Epithelial cell of esophagus (primary cell): ENCODE measurements around the gene OSCP1.
"Not testable (repeated sequence)": the region's sequence is repeated elsewhere in the genome, so short reads cannot be mapped to it uniquely, and the experiment has no call there.

ENCODE experiments used
- DNase-seq: peaks from one replicate; pipeline ENCODE4 v3.0.0; 2010; ENCODE audit warnings: low read depth
- H3K4me3 ChIP-seq: 2 replicates; pipeline ENCODE4 v1.5.1; 2011; ENCODE audit warnings: mild to moderate bottlenecking, low read length, control low read depth
- TF ChIP-seq, protein P1 (sequence below): IDR thresholded peaks from 2 replicates; pipeline ENCODE4 v1.5.1; 2011; ENCODE audit warnings: low read depth, mild to moderate bottlenecking, low read length, control low read depth, inconsistent platforms; ENCODE audit not compliant: insufficient read depth; ENCODE audit errors: missing control alignments

OSCP1 gene

DNA sequence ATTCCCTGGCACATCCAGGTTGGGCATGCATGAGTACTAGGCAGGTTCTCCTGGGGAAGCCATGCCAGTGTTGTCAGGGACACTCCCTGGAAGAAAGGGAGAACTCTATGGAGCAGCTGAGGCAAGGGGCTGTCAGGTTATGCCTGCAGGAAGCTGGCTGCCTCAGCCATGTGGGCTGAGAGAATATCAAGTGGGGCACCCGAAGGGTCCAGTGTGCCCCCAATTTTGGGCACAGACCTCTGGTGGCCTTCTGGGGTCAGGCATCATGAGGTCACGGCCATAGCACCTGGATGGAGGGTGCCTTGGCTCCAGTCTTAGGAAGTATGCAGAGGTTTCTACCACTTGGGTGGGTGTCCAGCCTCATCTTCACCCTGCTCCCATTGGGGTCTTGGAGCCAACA lies 29.9 kb upstream of the OSCP1 start:
- no peak for DNase-seq
- no peak overlapping the region for H3K4me3 ChIP-seq
- TF ChIP-seq, protein P1, sequence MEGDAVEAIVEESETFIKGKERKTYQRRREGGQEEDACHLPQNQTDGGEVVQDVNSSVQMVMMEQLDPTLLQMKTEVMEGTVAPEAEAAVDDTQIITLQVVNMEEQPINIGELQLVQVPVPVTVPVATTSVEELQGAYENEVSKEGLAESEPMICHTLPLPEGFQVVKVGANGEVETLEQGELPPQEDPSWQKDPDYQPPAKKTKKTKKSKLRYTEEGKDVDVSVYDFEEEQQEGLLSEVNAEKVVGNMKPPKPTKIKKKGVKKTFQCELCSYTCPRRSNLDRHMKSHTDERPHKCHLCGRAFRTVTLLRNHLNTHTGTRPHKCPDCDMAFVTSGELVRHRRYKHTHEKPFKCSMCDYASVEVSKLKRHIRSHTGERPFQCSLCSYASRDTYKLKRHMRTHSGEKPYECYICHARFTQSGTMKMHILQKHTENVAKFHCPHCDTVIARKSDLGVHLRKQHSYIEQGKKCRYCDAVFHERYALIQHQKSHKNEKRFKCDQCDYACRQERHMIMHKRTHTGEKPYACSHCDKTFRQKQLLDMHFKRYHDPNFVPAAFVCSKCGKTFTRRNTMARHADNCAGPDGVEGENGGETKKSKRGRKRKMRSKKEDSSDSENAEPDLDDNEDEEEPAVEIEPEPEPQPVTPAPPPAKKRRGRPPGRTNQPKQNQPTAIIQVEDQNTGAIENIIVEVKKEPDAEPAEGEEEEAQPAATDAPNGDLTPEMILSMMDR: no peak

DNA sequence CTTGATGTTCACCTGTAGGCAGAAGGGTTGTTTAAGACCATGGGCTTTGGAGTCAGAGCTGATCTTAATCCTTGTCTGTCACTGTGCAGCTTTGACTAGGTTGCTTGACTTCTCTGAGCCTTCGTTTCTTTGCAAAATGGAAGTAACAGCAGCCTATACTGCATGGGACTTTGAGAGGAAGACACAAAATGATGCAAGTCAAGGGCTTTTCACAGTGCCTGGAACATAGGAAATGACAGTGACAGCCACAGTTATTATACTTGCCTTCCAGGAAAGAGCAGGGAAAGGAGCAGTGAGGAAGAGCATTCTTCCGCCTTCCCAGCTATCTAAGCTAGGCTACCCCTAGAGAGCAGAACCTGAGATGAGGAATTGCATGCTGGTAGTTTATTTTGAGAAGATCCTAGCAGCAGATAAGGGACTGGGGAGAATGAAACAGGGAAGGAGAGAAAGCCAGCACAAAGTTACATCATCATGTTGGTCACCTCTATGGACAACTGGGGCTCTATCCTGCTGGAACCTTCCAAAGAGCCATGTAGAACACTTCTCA lies 29.3 kb upstream of the OSCP1 start:
- DNase-seq: no peak
- TF ChIP-seq, protein P1: no peak
- no peak overlapping the region for H3K4me3 ChIP-seq

DNA sequence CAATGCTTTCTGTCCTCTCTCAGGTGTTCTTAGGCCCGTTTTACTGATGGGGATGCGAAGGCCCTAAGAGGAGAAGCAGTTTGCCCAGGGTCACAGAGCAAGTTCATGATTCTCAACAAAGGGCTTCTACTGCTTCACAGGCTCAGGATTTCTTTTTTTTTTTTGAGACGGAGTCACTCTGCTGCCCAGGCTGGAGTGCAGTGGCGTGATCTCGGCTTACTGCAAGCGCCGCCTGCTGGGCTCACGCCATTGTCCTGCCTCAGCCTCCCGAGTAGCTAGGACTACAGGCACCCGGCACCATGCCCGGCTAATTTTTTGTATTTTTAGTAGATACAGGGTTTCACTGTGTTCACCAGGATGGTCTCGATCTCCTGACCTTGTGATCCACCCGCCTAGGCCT lies 27.4 kb upstream of the OSCP1 start:
- not testable (repeated sequence) for DNase-seq, H3K4me3 ChIP-seq

DNA sequence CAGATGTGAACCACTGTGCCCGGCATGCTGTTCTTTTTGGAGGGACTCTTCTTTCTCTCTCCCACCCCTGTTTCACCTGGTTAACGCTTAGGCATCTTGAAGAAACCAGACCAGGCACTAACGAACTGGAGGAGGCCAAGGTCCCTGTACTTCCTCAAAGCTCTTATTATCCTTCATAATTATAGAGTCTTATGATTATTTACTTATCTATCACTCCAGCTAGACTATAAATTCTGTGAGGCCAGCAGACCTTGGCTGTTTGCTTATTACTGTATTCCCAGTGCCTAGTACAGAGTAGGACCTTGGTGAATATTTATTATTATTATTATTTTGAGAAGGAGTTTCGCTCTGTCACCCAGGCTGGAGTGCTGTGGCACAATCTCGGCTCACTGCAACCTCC lies 26.7 kb upstream of the OSCP1 start:
- no peak overlapping the region for H3K4me3 ChIP-seq
- TF ChIP-seq, protein P1: no peak

DNA sequence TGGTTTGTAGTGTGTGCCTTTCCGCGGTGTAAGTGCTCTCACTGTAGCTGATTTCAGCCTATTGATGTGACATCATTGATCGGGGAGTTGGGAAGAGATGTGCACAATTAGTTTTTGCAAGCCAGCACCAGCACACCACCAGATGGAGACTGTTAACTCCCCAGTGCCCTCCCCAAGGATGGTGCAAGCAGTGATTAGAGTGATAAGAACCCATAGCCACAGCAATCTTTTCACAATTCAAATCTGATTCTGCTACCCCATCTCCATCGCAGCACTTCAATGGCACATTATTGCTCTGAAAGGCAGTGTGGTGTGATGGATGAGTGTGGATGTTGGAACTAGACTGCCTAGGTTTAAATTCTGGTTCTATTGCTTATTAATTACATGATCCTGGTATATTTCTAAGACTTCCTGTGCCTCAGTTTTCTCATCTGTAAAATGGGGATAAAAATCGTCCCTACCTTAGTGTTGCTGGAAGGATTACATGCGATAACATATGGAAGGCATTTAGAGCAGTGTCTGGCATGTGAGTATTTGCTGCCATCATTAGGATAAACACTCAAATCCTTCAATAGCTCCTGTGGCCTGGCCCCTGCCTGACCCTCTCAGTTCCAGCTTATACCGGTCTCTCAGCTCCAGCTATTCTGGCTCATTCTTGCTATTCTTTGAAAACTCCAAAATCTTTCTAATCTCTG lies 25.8 kb upstream of the OSCP1 start:
- TF ChIP-seq, protein P1: peak; percentile 14
- DNase-seq: no peak
- no peak overlapping the region for H3K4me3 ChIP-seq

More for the DNA sequence above, 26.7 kb upstream of the OSCP1 start:
- DNase-seq: no peak

DNA sequence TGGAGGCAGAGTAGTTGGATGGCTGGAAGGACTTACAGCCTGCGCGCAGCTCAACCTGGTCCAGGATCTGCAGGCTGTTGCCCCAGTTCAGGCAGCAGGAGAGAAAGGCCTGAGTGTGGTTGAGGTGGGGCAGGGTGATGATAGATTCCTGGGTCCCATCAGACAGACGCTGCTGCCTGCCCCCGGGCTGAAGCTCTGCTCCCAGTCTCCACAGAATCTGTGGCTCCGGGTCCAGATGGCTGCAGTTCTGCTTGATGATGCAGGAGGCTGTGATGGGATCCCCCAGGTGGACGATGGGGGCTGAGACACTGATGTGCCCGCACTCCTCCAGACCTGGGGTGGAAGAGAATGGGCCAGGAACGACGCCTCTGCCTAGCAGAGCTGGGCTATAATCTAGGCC lies 25.1 kb upstream of the OSCP1 start:
- DNase-seq: no peak
- H3K4me3 ChIP-seq: no peak overlapping the region
- TF ChIP-seq, protein P1: no peak

DNA sequence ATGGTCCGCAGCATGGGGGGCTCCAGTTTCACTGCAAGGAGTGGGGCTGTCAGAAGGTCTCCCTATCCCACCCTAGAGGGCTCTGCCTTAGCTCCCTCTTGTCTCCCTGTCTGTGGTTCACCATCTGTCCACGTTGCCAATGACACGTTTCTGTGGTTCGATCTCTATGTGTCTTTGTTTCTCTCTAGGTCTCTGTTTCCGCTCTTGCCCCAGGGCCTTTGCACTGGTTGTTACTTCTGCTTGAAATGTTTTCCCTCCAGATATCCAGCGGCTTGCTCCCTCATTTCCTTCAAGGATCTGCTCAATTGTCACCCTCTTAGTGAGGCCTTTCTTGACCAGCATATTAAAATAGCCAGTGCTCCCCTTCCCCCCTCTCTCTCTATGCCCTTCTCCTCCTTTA lies 22.4 kb upstream of the OSCP1 start:
- TF ChIP-seq, protein P1: no peak
- DNase-seq: no peak
- no peak overlapping the region for H3K4me3 ChIP-seq
